Measurements from ENCODE around the gene RIMBP3C.

- TF ChIP-seq CTCF (IDR thresholded peaks at IDR 0.05; ENCODE audit: low read depth, low read length, poor library complexity, severe bottlenecking) (no peak), EZH2phosphoT487 (IDR thresholded peaks at IDR 0.05; ENCODE audit: borderline replicate concordance, low read length) (no peak)
Observed at GRCh38 chr22:21573750-21574494, 22.7 kb upstream of the RIMBP3C start.
